GM15510 (cell line): ENCODE results near the gene SPNS1.

ENCODE experiments used
- POLR2A ChIP-seq: IDR thresholded peaks from 3 replicates; pipeline ENCODE4 v1.6.1; 2011; ENCODE audit warnings: borderline replicate concordance; ENCODE audit not compliant: insufficient read length; ENCODE audit errors: extremely low read depth

Gene SPNS1, protein sequence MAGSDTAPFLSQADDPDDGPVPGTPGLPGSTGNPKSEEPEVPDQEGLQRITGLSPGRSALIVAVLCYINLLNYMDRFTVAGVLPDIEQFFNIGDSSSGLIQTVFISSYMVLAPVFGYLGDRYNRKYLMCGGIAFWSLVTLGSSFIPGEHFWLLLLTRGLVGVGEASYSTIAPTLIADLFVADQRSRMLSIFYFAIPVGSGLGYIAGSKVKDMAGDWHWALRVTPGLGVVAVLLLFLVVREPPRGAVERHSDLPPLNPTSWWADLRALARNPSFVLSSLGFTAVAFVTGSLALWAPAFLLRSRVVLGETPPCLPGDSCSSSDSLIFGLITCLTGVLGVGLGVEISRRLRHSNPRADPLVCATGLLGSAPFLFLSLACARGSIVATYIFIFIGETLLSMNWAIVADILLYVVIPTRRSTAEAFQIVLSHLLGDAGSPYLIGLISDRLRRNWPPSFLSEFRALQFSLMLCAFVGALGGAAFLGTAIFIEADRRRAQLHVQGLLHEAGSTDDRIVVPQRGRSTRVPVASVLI

DNA sequence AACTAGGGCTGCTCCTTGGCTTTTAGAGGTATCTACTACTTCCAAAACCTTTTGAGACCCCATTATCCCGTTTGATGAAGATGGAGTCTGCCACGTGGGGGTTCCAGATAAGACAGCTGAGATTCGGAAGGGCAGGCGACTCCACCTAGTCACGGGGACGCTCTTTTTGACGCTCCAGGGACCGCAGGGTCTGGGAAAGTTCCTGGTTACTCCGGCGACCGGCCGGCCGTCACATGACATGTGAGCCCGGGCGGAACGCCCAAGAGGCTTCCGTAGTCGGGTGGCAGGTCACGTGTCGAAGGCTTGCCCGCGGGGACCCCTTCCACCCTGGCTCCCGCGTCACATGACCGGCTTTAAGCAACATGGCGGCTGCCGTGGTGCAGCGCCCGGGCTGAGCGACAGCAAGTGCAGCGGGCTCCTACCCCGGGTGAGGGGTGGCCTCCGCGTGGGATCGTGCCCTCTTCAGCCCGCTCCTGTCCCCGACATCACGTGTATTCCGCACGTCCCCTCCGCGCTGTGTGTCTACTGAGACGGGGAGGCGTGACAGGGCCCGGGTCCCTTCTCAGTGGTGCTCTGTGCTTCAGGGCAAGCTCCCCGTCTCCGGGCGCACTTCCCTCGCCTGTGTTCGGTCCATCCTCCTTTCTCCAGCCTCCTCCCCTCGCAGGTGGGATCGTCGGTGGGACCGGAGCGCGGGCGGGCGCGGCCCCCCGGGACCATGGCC is at the start of gene SPNS1:
SPNS1 (plus strand) TSS at position 342 of the 721 bp plus-strand sequence; CDS start at position 716, 374 bp downstream.
- TF ChIP-seq POLR2A: peak; percentile 71

DNA sequence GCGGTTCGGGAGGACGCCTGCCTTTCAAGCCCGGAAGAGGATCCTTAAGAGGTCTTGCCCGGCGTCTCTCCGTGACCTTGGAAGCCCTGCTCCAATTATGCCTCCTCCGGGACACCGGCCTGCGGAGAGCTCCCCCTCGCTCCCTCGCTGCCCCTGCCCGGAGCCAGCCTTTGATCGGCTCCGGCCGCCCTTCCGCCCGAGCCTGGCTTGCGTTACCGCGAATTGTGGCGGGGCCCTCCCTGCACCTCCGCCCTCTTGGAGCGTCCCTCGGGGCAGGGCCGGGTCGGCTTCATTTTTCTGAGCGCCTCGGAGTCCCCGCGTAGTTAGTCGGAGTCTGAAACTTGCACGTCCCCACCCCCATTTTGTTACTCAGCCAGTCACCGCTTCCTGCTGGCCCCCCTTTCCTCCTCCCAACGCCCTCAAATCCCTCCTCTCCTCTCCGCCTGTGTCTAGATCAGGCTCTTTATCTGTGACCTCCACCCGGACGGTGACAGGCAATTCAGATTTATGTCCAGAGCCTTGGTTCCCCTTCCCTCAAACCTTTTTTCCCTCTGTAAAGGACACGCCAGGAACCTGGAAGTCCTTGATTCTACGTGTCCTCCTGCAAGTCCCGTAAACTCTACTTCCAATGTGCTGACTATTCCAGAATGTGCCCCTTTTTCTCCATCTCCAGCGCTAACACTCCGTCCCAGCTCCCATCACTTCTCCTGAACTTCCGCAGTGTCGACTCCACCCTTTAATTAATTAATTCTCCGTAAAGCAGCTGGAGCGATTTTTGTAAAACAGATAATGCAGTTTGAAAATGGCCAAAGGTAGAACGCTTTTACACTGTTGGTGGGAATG is 49.0 kb upstream of the SPNS1 start:
- TF ChIP-seq POLR2A: peak; percentile 63

DNA sequence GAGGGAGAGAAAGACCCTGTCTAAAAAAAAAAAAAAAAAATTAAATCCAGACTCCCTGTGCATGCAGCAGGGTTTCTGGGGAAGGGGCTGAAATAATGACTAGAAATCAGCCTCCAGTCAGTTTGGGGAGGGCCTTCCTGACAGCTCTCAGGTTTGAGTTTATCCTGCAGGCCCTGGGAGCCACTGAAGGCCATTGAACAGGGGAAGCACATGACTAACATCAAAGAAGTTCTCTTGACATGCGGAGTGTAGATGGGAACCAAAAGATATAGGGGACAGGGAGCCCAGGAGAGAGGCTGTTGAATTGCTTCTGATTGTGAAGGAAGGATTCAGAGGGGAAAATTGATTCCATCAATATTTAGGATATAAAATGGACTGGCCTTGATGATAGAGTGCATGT is 46.8 kb upstream of the SPNS1 start:
- TF ChIP-seq POLR2A: no peak

DNA sequence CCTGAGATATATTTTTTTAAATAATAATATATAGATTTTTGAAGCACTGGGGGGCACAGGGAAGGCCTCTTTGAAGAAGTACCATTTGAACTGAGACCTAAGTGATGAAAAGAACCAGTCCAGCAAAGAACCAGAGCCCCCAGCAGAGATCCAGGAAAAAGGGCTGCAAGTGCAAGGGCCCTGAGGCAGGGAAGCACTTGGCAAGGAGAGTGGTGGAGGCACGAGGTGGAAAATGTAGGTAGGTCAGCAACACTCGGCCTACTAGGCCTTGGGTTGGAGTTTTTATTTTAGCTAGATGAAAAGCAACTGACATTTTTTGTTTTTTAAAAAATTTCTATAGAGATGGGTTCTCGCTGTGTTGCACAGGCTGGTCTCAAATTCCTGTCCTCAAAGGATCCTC is 44.4 kb upstream of the SPNS1 start:
- no peak for TF ChIP-seq POLR2A

DNA sequence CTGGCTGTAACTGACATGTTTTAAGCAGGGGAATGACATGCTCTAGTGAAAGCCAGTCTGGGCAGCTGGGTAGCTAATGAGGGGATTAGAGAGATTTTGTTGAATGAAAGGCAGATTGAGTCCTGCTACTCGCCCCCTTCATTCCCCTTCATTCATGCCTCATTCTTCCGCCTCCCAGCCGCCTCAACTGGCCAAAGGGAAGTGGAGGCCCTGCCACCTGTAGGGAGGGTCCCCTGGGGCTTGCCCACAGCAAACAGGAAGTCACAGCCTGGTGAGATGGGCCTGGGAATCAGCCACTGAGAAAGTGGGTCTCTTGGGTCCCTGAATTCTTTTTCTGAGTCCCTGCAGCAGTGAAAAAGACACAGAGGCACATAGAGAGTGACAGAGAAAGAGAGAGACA is 43.9 kb upstream of the SPNS1 start:
- TF ChIP-seq POLR2A: peak; percentile 26

DNA sequence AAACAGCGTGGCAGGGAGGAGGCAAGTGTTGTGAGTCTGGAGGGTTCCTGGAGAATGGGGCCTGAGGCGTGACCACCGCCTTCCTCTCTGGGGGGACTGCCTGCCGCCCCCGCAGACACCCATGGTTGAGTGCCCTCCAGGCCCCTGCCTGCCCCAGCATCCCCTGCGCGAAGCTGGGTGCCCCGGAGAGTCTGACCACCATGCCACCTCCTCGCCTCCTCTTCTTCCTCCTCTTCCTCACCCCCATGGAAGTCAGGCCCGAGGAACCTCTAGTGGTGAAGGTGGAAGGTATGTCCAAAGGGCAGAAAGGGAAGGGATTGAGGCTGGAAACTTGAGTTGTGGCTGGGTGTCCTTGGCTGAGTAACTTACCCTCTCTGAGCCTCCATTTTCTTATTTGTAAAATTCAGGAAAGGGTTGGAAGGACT is 42.8 kb upstream of the SPNS1 start, which contains the start of gene CD19:
CD19 (plus strand) TSS at position 171 of the 425 bp plus-strand sequence; CDS start at position 201, 30 bp downstream.
- TF ChIP-seq POLR2A: peak; percentile 54

DNA sequence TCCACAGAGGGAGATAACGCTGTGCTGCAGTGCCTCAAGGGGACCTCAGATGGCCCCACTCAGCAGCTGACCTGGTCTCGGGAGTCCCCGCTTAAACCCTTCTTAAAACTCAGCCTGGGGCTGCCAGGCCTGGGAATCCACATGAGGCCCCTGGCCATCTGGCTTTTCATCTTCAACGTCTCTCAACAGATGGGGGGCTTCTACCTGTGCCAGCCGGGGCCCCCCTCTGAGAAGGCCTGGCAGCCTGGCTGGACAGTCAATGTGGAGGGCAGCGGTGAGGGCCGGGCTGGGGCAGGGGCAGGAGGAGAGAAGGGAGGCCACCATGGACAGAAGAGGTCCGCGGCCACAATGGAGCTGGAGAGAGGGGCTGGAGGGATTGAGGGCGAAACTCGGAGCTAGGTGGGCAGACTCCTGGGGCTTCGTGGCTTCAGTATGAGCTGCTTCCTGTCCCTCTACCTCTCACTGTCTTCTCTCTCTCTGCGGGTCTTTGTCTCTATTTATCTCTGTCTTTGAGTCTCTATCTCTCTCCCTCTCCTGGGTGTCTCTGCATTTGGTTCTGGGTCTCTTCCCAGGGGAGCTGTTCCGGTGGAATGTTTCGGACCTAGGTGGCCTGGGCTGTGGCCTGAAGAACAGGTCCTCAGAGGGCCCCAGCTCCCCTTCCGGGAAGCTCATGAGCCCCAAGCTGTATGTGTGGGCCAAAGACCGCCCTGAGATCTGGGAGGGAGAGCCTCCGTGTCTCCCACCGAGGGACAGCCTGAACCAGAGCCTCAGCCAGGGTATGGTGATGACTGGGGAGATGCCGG is 42.0 kb upstream of the SPNS1 start:
- no peak for TF ChIP-seq POLR2A

DNA sequence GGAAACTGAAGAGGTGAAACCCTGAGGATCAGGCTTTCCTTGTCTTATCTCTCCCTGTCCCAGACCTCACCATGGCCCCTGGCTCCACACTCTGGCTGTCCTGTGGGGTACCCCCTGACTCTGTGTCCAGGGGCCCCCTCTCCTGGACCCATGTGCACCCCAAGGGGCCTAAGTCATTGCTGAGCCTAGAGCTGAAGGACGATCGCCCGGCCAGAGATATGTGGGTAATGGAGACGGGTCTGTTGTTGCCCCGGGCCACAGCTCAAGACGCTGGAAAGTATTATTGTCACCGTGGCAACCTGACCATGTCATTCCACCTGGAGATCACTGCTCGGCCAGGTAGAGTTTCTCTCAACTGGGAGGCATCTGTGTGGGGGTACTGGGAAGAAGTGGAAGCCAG is 41.4 kb upstream of the SPNS1 start:
- TF ChIP-seq POLR2A: no peak

DNA sequence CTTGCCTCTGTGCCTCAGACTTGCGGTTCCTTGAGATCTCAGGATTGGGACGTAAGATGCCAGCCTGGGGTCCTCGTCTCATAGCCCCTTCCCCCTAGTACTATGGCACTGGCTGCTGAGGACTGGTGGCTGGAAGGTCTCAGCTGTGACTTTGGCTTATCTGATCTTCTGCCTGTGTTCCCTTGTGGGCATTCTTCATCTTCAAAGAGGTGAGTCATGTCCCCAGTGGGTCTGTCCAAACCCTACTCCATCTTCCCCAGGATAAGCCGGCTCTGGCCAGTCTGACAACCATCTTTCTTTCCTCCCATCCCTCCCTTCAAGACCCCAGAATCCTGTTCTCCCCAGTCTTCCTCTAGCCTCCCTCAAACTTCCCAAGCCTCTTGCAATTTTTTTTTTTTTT is 39.2 kb upstream of the SPNS1 start:
- no peak for TF ChIP-seq POLR2A

DNA sequence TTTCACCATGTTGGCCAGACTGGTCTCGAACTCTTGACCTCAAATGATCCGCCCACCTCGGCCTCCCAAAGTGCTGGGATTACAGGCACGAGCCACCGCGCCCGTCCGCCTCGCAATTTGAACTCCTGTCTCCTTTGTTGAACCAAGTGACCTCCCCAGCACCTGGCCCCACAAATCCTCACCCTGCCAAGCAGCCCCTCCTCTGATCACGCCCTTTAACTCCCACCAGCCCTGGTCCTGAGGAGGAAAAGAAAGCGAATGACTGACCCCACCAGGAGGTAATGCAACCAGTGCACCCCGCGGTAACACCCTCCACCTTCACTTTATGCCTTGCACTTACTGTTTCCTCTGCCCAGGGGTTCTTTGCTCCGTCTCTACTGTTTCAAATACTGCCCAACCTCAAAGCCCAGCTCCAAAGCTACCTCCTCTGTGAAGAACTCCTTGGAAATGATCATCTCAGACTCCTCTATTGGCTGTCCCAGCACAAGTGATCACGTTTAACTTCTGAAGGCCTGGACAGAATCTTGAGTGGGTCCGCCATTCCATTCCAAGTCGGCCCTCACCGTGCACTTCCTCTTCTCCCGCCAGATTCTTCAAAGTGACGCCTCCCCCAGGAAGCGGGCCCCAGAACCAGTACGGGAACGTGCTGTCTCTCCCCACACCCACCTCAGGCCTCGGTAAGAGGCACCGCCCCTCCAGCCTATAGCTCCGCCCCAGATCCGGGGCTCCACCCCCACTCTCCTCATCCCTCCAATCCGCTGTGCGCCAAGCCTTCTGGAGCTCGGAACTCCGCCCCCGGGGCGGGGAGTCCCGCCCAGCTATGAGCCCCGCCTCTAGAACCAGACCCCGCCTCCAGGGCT is 38.4 kb upstream of the SPNS1 start:
- peak; percentile 9 for TF ChIP-seq POLR2A

DNA sequence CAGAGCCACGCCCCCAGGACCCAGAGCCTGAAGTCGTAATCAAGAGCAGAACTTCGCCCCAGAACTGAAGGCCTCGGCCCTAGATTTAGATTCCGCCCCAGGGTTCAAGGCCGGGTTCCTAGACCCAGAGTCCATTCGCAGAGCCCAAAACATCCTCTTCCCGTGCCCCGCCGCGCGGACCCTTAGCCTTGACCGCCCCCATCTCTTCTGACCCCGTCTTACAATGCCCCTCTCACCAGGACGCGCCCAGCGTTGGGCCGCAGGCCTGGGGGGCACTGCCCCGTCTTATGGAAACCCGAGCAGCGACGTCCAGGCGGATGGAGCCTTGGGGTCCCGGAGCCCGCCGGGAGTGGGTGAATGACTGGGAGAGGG is 37.8 kb upstream of the SPNS1 start:
- TF ChIP-seq POLR2A: no peak

DNA sequence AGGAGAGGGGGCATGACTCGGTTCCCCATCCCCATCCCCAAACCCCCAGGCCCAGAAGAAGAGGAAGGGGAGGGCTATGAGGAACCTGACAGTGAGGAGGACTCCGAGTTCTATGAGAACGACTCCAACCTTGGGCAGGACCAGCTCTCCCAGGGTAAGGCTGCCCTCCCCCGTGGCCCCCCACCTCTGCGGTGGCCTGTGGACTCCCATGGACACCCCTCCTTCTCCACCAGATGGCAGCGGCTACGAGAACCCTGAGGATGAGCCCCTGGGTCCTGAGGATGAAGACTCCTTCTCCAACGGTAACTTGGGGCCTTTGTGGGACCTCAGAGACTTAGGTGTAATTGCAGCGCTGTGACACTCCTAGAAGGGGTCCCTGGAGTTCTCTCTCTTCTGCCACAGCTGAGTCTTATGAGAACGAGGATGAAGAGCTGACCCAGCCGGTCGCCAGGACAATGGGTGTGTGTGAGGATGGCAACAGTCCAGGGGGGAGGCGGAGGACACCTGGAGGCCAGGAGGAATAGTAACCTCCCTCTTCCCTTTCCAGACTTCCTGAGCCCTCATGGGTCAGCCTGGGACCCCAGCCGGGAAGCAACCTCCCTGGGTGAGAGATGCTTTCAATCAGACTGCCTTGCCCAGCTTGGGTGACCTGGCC is 37.2 kb upstream of the SPNS1 start:
- TF ChIP-seq POLR2A: no peak
